Ovary (tissue), 3 donors: ENCODE data around the gene PCSK9.

ENCODE experiments used
- POLR2A ChIP-seq: fragments of 450-650 bp; IDR thresholded peaks from one replicate; pipeline ENCODE4 v1.6.1; 2017; ENCODE audit warnings: antibody characterized with exemption, mild to moderate bottlenecking, moderate library complexity
- TF ChIP-seq, protein P1 (sequence below), 3 donors: fragments of 450-650 bp in 2 of 3; fragments of 200-600 bp in 1 of 3; IDR thresholded peaks; one replicate each; pipeline versions ENCODE4 v1.5.1 to v1.8.0; 2016 to 2022; ENCODE audit warnings: antibody characterized with exemption in 3 of 3, mild to moderate bottlenecking in 1 of 3
- donor health status: DM: no; HTN: no; CAD: no.

DNA sequence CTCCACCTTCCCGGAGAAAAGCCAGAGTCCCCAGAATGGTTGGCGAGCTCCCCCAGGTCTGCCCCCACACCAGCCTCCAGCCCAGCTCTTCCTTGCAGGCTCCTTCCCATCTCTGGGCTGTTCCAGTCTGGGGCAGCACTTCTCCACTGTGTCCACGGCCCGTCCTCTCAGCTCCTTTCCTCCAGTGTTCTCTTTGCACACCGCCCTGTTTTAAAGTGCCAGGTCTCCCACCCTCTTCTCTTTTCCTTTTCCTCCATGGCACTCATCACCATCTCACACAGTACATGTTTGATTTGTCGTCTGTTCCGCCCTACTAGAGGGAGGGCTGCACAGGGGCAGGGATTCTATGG, 6.1 kb upstream of the PCSK9 start:
- TF ChIP-seq, protein P1, sequence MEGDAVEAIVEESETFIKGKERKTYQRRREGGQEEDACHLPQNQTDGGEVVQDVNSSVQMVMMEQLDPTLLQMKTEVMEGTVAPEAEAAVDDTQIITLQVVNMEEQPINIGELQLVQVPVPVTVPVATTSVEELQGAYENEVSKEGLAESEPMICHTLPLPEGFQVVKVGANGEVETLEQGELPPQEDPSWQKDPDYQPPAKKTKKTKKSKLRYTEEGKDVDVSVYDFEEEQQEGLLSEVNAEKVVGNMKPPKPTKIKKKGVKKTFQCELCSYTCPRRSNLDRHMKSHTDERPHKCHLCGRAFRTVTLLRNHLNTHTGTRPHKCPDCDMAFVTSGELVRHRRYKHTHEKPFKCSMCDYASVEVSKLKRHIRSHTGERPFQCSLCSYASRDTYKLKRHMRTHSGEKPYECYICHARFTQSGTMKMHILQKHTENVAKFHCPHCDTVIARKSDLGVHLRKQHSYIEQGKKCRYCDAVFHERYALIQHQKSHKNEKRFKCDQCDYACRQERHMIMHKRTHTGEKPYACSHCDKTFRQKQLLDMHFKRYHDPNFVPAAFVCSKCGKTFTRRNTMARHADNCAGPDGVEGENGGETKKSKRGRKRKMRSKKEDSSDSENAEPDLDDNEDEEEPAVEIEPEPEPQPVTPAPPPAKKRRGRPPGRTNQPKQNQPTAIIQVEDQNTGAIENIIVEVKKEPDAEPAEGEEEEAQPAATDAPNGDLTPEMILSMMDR (IDR thresholded peaks at IDR 0.05) = no peak
- no peak for TF ChIP-seq POLR2A
